ENCODE data around the gene LITAF.
"Not testable (repeated sequence)": the region's sequence is repeated elsewhere in the genome, so short reads cannot be mapped to it uniquely, and the experiment has no call there.

The LITAF gene

DNA sequence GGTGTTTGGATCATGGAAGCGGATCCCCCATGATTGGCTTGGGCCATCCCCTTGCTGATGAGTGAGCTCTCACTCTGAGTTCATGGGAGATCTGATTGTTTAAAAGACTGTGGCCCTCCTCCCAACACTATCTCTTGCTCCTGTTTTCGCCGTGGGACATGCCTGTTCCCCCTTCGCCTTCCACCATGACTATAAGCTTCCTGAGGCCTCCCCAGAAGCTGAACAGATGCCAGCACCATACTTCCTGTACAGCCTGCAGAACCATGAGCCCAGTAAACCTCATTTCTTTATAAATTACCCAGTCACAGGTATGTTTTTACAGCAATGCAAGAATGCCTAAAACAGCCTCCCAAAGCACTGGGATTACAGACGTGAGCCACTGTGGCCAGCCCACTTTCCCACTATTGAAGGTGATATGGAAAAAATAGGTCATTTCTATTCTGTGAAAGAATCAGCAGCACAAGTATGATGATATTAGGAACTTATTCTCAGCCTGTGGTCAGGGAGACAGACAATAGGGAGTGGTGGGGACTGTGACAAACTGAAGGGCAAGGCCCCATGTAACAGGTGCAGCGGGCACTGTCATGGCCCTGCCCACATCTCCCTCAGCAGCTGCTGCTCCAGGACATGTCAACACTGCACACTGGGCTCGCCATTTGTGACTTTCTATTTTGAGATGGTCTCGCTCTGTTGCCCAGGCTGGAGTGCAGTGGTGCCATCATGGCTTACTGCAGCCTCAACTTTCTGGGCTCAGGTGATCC is 33.7 kb upstream of the LITAF start:
- no peak for DNase-seq

DNA sequence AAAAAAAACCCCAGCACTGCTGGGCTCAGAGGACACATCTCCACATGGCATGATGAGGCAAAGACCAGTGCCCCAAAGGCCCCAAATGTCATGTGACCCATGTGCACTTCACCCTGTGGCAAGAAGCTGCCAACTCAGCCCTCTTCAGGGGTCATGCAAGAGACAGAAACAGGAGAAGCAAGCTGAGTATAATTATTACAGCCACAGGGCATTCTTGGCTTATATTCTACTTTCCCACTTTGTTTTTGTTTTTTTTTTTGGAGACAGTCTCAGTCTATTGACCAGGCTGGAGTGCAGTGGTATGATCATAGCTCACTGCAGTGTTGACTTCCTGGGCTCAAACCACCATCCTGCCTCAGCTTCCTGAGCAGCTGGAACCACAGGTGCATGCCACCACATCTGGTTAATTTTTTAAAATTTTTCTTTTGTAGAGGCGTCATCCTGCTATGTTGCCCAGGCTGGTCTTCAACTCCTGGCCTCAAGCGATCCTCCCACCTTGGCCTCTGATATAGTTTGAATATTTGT is 32.7 kb upstream of the LITAF start:
- DNase-seq, result peak; percentile 48

DNA sequence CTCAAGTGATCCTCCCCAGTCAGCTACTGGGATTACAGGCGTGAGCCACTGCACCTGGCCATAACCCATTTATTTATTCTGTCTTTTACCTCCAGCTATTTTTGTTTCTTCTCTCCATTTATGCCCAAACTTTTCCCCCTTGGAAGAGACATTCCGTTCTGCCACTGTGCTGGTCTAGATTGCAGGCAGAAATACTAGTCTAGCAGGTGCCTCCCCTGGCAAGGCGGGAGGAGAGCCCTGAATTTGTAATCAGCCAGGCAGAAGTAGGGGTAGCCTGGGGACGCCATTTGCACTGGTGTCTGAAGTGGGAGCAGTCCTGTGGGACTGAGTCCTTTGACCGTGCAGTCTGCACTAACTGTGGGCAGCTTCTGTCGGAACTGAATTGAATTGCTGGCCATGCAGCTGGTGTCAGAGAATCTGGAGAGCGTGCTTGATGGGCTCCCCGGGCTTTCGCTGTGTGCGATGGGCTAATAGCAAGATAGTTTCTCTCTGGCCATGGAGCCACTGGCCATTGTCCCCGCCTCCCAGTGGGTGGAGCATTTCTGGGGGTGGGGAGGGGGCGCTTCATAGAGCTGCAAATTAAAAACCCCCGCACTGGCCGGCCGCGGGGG is 31.5 kb upstream of the LITAF start:
- no peak for DNase-seq

DNA sequence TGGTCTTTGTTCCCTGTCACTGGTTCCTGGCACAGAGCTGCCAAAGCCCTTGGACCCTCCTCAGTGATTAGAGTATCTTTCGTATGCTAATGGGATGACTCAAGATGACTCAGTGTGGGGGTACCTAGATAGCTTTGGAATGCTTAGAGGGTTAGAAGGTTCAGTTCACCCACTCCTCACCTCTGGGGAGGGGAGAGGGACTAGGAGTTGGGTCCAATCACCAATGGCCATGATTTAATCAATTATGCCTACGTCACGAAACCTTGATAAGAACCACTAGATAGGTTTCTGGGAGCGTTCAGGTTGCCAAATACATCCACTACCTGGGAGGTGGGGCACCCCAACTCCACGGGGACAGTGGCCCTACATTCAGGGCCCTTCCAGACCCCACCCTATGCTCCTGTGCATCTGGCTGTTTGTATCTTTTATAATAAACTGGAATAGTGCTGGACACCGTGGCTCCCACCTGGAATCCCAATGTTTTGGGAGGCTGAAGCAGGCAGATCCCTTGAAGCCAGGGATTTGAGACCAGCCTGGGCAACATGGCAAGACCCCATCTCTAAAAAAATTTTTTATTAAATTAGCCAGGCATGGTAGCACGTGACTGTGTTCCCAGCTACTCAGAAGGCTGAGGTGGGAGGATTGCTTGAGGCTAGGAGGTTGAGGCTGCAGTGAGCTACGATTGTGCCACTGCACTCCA is 29.2 kb upstream of the LITAF start:
- no peak for DNase-seq

DNA sequence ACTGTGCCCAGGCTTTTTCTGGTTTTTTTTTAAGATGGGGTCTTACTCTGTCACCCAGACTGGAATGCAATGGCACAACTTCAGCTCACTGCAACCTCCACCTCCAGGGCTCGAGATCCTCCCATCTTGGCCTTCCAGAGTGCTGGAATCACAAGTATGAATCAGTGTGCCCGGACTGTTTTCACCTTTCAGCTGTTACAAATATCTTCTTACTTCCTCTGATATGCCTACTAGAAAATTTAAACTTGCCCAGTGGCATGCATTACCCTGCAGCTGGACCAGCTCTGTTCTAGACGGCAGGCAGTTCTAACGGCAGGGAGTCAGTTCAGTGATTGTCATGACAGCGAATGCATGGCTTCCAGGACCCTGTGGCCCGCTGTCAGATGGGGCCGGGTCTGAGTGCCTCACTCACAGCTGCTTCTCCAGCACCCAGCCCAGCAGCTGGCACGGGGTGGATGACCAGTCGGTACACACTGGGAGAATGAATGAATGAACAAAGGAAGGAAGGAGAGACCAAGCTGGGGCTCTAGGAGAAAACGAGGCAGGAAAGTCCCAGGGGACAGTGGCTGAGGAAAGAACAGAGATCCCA is 28.0 kb upstream of the LITAF start:
- DNase-seq, result no peak

DNA sequence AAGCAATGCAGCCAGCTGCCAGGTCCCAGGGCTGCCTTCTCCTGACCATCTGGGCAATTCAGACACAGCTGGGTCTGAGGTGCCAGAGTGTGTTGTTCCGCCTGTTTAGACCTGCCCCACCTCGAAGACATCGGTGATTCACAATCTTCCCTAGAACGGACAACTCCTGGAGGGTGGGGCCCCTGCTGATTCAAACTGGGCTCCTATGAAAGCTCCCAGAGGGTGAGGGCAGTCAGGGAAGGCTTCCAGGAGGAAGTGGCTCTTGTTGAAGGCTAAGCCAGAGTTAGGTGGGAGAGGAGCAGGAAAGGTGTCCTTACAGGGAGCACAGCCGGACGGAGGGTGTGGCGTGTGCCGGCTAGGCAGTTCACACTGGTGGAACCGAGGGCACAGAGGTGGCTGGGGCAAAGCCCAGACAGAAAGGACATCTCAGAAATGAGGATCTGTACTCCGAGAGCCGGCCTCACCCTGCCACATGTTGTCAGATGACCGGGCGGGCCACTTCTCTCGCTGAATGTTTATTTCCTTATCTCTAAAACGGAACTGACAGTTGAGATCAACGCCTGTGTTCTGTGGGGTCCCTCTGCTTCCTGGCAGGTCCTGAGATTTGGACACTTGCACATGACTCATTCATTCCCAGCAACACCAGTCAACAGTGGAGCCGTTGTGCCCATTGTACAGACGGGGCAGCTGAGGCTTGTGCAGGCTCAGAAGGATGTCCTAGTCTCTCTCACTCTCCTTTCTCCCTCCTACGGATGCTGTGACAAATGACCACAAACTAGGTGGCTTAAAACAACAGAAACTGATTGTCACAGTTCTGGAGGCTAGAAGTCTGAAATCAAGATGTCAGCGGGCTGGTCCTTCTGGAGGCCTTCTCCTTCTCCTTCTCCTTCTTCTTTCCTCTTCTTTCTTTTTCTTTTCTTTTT is 26.9 kb upstream of the LITAF start:
- no peak for DNase-seq

DNA sequence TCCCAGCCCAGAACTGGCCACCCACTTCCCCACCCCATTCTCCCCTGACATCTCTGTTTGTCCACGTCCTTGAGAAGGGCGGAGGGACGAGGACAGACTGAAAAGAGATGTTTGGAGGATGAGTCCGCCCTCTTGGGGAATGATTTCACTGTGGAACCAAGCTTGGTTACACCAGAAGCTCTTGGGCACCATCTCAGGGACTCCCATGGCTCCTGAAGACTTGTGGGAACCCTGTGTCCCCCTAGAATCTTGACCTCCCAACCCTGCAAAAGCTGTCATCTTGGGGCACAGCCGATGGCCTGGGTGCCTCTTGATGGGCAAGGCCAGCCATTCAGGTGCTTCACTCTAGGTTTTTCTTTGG is 25.9 kb upstream of the LITAF start:
- DNase-seq, result no peak

DNA sequence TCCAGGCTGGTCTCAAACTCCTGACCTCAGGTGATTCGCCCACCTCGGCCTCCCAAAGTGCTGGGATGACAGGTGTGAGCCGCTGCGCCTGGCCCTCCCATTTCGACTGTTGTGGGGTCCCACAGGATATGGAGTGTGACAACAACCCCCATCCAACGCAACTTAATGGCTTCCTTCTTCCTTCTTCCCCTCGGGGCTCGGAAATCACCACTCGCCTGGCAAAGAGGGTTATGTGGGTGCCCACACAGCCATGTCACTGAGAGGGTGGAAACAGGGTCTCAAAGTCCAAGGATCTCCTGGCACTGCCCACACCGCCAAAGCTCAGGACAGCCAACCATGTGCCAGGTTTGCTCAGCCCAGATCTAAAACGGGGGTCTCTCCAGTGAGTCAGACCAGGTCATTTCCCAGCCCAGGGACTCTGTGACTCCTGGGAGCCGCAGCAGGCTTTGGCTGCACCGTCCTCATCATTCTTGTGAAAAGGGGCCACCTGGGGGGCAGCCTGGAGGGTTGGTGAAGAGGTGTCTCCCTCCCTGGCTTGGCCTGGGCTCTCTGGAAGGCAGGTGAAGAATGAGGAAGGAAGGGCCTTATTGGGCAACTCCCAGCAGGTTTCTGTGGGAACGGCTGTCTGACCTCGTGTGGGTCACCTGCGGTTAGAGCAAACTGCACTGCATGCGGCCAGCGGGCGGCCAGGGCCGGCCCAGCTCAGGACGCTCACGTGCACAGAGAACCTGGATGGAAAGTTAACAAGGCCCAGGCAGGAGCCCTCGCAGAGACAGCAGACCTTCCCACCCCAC is 25.3 kb upstream of the LITAF start:
- no peak for DNase-seq

DNA sequence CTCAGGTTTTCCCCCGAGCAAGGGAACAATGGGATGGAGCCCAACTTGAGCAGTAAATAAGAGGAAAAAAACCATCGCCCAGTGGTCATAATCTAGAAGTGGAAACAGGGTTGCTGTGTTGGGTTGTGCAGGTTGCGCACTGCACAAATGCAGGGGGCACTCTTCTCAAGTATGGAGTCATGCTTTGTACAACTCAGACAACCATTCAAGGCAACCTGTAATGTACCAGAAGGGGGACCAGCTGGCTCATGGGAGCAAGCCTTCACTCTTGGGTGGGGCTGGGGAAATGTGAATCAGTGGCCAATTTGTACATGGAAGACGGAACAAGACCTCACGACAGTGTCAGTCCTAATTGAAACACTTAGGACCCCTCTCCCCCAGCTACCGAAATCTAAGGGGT is 23.9 kb upstream of the LITAF start:
- no peak for DNase-seq

DNA sequence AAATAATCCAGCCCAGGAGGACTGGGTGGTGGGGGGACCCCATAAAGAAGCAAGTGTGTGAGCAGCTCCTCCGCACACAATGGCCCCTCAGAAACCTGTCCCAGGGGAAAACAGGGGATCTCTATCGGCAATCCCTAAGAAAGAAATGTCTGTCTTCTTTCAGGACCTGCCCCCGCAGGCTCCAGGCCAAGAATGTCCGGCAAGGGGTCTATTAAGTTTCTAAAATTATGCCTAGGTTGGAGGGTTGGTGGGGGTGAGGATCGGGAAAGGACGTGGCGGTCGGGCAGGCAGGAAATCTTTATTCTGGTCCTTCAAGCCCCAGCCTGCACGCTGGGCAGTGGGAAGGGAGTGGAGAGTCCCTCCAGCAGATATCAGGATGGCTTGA is 23.4 kb upstream of the LITAF start:
- no peak for DNase-seq

DNA sequence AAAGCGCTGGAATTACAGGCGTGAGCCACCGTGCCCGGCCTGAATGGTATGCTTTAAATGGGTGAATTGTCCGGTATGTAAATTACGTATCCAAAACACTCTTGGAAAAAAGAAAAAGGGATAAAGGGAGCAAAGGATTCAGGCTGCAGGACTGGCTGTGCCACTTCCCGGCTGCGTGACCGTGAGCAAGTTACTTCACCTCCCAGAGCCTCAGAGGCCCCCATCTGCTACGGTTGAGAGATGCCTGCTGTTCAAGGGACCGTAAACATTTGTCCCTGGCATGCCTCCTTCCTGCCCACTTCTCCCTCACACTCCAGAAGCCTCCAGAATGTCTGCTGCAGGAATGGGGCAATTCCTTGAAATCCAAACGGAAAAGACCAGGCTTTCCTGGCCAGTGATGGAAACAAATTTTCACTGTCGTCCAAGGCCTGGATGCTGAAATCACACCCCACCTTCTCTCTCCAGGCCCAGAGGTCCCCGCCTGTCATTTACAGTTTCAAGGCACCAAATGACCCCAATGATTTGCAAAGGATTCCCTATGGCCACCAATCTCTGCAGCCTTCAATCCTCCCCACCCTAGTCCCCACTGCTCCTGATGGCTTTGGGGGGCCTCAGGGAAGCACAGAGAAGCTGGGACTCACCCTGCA is 22.9 kb upstream of the LITAF start:
- DNase-seq, result peak; percentile 24

DNA sequence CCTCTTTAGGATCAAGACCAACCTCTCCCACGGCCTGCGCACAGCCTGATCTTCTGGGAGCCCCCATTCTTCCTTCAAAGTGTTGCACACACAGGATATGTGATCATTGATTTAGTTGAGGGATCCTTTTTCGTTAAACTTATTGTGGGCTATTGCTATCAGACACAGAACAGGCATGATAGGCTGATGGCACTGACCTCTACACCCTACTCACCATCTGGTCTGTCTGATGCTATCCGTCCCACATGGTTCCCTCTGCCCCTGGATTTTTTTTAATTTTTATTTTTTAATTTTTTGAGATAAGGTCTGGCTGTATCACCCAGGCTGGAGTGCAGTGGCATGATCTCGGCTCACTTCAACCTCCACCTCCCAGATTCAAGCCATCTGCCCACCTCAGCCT is 19.2 kb upstream of the LITAF start:
- DNase-seq, result no peak

DNA sequence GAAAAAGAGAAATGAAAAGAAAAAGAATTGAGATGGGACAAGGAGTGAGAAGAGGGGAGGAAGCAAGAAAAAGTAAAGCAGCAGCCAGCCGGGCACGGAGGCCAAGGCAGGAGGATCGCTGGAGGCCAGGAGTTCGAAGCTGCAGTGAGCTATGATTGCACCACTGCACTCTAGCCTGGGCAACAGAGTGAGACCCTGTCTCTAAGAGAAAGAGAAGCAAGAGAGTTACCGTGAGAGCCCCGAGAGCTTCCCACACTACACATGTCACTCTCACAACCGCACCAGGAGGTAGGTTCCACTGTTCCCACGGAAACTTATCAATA is 18.8 kb upstream of the LITAF start:
- no peak for DNase-seq

DNA sequence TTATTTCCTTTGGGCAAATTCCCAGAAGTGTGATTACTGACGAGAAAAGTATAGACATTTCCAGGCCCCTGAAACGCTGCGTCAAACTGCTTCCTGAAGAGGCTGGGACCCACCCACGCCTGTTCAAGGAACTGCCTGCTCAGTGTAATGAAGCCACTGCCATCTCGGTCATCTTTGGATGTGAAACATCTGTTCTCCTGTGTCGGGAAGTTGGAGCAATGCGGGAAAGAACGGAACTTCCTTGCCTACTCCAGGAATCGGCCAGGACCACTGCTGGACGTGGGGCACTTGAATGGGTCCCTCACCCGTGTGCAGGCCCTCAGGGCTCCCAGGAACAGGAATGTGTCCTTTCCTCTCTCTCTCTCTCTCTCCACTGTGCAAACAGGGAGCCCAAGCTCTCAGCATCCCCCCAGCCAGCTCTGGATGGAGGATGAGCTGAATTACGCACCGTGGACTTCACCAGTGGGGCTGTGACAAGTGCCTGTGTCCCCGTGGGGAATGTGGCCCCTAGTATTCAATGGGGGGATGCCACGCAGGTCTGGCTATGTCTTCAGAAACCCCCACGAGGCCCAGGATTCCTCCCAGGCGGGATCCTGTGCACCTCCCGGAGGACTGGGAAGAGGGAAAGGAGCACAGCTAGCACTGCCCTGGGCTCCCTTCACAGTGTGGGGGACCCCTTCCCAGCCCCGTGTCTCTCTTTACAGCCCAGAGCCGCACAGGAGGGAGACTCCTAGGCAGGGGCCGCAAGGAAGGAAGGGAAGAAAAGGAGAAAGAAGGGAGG is 18.3 kb upstream of the LITAF start:
- no peak for DNase-seq

DNA sequence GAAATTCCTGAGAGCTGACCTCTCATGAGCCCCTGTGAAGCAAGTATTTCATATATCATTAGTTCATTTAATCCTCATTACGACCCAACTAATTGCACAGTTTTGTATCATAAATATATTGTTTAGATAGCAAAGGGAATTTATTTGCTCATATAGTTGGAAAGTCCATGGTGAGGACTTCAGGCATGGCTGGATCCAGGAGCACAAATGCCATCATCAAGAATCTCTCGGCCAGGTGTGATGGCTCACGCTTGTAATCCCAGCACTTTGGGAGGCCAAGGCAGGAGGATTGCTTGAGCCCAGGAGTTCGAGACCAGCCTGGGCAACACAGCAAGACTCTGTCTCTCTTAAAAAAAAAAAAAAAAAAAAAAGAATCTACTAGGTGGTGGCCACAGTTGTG is 17.6 kb upstream of the LITAF start:
- DNase-seq, result not testable (repeated sequence)

DNA sequence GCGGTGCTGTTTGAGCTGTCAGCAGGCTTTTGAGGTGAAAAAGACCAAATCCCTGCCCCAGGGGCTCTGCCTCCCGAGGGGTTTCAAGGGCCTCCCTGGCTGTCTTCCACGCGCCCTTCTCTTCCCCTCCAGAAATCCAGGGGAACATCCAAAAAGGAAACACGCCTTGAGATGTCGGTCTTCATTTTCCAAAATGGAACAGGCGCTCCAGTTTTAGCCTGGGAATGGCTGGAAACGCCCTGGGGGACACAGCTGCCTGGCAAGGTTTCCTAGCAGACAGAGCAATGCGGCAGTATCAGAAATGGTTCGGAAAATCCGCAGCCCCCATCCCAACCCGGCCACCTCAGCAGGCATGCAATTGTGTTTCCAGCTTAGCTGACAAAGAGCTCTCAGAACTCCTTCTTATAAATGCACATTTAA is 16.6 kb upstream of the LITAF start:
- DNase-seq, result no peak

DNA sequence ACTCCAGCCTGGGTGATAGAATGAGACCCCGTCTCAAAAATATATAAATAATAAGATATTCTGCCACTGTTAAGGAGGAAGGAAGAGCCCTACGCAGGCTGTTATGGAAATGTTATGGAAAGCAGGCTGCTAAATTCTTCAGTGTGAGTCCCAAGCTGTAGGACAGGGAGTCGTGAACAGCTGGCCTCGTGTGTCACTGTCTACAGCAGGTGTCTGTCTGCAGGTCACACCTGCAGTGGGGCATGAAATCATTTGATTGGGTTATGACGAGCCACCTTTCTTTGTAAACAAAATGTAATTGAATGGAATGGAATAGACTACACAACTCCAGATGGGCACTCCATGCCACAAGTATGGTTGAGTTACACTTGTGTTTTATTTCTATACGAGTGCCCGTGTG is 15.6 kb upstream of the LITAF start:
- DNase-seq, result peak; percentile 65

DNA sequence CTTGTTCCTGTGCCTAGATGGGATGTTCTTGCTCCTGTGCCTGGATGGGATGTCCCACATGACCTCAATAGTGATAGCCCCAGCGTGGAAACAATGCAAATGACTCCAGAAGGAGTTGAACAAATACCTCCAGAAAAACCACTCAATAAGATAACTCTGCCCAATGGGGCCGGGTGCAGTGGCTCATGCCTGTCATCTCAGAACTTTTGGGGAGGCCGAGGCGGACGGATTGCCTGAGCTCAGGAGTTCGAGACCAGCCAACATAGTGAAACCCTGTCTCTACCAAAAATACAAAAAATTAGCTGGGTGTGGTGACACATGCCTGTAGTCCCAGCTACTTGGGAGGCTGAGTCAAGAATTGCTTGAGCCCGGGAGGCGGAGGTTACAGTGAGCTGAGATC is 15.2 kb upstream of the LITAF start:
- no peak for DNase-seq

DNA sequence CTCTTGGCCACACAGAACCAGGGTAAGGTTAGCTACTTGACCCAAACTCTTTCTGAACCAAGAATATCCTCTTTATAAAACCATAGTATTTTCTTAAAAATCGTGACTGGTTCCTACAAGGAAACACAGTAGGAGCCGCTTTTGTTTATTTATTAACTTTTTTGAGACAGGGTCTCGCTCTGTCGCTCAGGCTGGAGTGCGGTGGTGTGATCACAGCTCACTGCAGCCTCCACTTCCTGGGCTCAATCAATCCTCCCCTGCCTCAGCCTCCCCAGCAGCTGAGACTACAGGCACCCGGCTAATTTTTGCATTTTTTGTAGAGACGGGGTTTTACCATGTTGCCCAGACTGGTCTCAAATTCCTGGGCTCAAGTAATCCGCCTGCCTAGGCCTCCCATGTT is 14.7 kb upstream of the LITAF start:
- DNase-seq, result no peak

DNA sequence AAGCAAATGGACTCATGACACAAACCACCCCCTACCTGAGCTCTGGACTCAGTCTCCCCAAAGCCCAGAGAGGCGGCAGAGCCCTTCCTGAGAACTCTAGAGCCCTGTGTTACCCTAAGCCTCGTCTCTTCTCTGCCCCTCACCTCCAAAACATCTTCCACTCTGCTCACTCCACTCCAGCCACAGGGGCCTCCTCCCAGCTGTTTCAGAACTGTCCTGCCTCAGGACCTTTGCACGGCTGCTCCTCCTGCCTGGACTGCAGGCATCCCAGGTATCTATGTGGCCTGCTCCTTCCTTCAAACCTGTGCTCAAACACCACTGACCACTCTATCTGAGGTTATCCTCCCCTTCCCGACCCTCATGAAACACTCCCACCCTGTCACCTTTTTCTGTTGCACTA is 12.9 kb upstream of the LITAF start:
- DNase-seq, result no peak

All from DMS79 (cell line).